Liver (tissue), 3 donors: ENCODE results near the gene TCAP.

Source experiments
- HNF4G ChIP-seq: IDR thresholded peaks from 2 replicates; pipeline ENCODE4 v1.6.1; 2016; ENCODE audit warnings: antibody characterized with exemption
- RAD21 ChIP-seq, 2 donors: IDR thresholded peaks; 2 replicates each; pipeline ENCODE4 v1.6.1; 2016; ENCODE audit warnings: antibody characterized with exemption in 2 of 2, mild to moderate bottlenecking in 2 of 2
- SP1 ChIP-seq: IDR thresholded peaks from 2 replicates; pipeline ENCODE4 v1.6.1; 2018; ENCODE audit warnings: antibody characterized with exemption, mild to moderate bottlenecking
- TAF1 ChIP-seq: conservative IDR thresholded peaks from 2 replicates; pipeline ENCODE4 v1.6.1; 2016; ENCODE audit warnings: antibody characterized with exemption, mild to moderate bottlenecking
- YY1 ChIP-seq: IDR thresholded peaks from 2 replicates; pipeline ENCODE4 v1.6.1; 2016; ENCODE audit warnings: antibody characterized with exemption, mild to moderate bottlenecking
- TF ChIP-seq, protein P1 (sequence below): fragments of 150-350 bp; IDR thresholded peaks from 2 replicates; pipeline ENCODE4 v1.5.1; 2017; ENCODE audit warnings: improper control_type of control experiment, low read depth, low read length; ENCODE audit not compliant: missing input control
- TF ChIP-seq, protein P2 (sequence below): IDR thresholded peaks from 2 replicates; pipeline ENCODE4 v1.6.1; 2016; ENCODE audit warnings: antibody characterized with exemption
- TF ChIP-seq, protein P3 (sequence below): IDR thresholded peaks from 2 replicates; pipeline ENCODE4 v1.6.1; 2016; ENCODE audit warnings: antibody characterized with exemption
- donor health status: healthy.
- donor health status: healthy.

DNA sequence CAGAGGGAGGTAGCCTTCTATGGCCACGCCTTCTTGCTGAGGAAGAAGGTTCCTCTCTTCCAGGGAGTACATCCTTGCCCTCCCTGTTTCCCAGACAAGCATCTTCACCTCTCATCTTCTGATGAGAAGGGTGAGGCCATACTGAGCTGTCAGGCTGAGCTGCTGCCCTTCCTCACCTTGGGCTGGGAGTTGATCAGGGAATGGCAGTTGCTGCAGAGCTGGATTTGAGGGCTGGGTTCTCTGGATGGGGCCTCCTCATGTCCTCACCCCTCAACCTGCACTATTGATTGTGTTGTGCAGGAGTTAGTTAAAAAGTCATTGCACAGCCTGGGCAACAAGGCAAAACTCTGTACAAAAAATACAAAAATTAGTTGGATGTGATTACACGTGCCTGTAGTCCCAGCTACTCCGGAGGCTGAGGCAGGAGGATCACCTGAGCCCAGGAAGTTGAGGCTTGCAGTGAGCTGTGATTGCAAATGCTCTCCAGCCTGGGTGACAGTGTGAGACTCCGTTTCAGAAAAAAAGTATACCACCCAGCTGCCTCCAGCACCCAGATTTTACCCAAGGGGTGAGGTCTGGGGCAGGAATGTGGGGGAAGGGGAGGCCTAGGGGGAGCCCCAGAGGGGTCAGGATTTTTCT, 36.8 kb downstream of the TCAP start:
- TF ChIP-seq, protein P1, sequence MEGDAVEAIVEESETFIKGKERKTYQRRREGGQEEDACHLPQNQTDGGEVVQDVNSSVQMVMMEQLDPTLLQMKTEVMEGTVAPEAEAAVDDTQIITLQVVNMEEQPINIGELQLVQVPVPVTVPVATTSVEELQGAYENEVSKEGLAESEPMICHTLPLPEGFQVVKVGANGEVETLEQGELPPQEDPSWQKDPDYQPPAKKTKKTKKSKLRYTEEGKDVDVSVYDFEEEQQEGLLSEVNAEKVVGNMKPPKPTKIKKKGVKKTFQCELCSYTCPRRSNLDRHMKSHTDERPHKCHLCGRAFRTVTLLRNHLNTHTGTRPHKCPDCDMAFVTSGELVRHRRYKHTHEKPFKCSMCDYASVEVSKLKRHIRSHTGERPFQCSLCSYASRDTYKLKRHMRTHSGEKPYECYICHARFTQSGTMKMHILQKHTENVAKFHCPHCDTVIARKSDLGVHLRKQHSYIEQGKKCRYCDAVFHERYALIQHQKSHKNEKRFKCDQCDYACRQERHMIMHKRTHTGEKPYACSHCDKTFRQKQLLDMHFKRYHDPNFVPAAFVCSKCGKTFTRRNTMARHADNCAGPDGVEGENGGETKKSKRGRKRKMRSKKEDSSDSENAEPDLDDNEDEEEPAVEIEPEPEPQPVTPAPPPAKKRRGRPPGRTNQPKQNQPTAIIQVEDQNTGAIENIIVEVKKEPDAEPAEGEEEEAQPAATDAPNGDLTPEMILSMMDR: no peak
- TF ChIP-seq, protein P2, sequence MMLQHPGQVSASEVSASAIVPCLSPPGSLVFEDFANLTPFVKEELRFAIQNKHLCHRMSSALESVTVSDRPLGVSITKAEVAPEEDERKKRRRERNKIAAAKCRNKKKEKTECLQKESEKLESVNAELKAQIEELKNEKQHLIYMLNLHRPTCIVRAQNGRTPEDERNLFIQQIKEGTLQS: no peak
- no peak for TF ChIP-seq TAF1
- no peak for TF ChIP-seq SP1
- TF ChIP-seq, protein P3, sequence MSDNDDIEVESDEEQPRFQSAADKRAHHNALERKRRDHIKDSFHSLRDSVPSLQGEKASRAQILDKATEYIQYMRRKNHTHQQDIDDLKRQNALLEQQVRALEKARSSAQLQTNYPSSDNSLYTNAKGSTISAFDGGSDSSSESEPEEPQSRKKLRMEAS: no peak
- no peak for TF ChIP-seq RAD21 (IDR thresholded peaks at IDR 0.05)
- TF ChIP-seq HNF4G: no peak
- no peak for TF ChIP-seq YY1
